MCF 10A (cell line): Measurements from ENCODE around the gene ALDH18A1. TPM values are rescaled to one million over a fixed set of nuclear protein-coding genes. Genes with fewer than 3 reads are reported as not detected.

Experiments
- BruUV-seq: library from RNA; stranded (reverse); fragments of 400-500 nt; replicated peaks from 2 replicates; lab custom pipeline; 2021; lab: Mats Ljungman, UMichigan
- CTCF ChIA-PET: fragments of 300-600 bp; sonication (Branson Sonifier 250); formaldehyde crosslinking; extraction: SDS; loops from one replicate; lab custom pipeline; 2021; ENCODE audit warnings: antibody characterized with exemption, inconsistent platforms; lab: Yijun Ruan, JAX
- POLR2A ChIA-PET: fragments of 300-600, 350-650 bp; sonication (Branson Sonifier 250); formaldehyde crosslinking; extraction: SDS; loops from one replicate; lab custom pipeline; 2020; ENCODE audit warnings: antibody characterized with exemption, inconsistent platforms; lab: Yijun Ruan, JAX
- DNase-seq: peaks from one replicate; pipeline ENCODE4 v3.0.0-alpha.2; 2018; ENCODE audit not compliant: unreplicated experiment
- H3K27ac Mint-ChIP-seq: one replicate; pipeline ENCODE4 v1.8.0; 2022; ENCODE audit warnings: mild to moderate bottlenecking, low read depth, mixed read lengths; ENCODE audit not compliant: unreplicated experiment
- H3K27me3 Mint-ChIP-seq: one replicate; pipeline ENCODE4 v1.8.0; 2022; ENCODE audit warnings: mixed read lengths; ENCODE audit not compliant: insufficient read depth, unreplicated experiment
- H3K36me3 Mint-ChIP-seq: one replicate; pipeline ENCODE4 v1.8.0; 2022; ENCODE audit warnings: mild to moderate bottlenecking, moderate library complexity, mixed read lengths; ENCODE audit not compliant: insufficient read depth, unreplicated experiment
- H3K4me1 Mint-ChIP-seq: one replicate; pipeline ENCODE4 v1.8.0; 2022; ENCODE audit warnings: mixed read lengths; ENCODE audit not compliant: insufficient read depth, unreplicated experiment
- H3K4me3 Mint-ChIP-seq: one replicate; pipeline ENCODE4 v1.8.0; 2022; ENCODE audit warnings: mild to moderate bottlenecking, moderate library complexity, mixed read lengths; ENCODE audit not compliant: unreplicated experiment
- H3K9me3 Mint-ChIP-seq: one replicate; pipeline ENCODE4 v1.8.0; 2022; ENCODE audit warnings: mixed read lengths; ENCODE audit not compliant: unreplicated experiment
- intact Hi-C: fragments of 100-400 bp; cut with micrococcal nuclease; formaldehyde crosslinking; loops from 2 replicates; pipeline ENCODE4 v1.14.1; 2022
- total RNA-seq: library from RNA; stranded (reverse); gene quantifications from 2 replicates; pipeline ENCODE4 v1.2.3, GENCODE V29; 2022
- TF ChIP-seq, protein P1 (sequence below): fragments of 200-600 bp; IDR thresholded peaks from one replicate; pipeline ENCODE4 v1.8.0; 2022; ENCODE audit warnings: antibody characterized with exemption, mild to moderate bottlenecking; ENCODE audit not compliant: unreplicated experiment

ALDH18A1 gene
- total RNA-seq, 1 experiment from 2014 or later = 91.0 TPM

DNA sequence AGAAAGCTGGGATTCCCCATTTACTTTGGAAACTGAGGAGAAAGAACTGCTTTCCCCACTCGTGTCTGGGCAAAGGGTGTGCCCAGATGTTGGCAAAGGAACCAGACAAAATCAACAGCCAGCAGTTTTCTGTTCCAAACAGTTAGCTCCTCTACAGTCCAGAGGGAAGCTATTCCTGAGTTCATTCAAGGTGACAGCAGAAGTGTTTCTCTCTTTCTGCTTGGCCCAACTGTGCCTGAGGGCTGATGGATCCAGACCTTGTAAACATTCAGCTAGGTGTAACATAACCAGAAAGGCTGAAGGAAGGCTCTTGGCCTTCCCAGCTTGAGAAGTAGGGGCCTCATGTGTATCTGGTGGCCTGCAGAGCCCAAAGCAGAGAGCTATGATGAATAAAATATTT lies 7.0 kb upstream of the ALDH18A1 start:
- no peaks in the 10 kb centered on the region for H3K4me1 Mint-ChIP-seq
- no peaks in the 10 kb centered on the region for H3K27me3 Mint-ChIP-seq
- H3K36me3 Mint-ChIP-seq = peaks cover 40% of the 10 kb centered on the region
- ChIA-PET CTCF (interaction anchor here (0.6 to 0.9 kb wide), 5 partner anchors 10 to 566 kb away, joined by 3 to 5 read pairs (median 3); partner anchors contain the start of gene TCTN3), POLR2A (interaction anchor here (1.1 kb wide), 1 partner anchor 16 kb away, joined by 4 read pairs; no protein-coding TSS in a partner anchor)
- H3K27ac Mint-ChIP-seq = no peak overlapping the region
- H3K9me3 Mint-ChIP-seq = no peaks in the 10 kb centered on the region
- intact Hi-C loops = no loop called here
- BruUV-seq = no TSS peak
- DNase-seq = no peak
- no peak overlapping the region for H3K4me3 Mint-ChIP-seq
- TF ChIP-seq, protein P1, sequence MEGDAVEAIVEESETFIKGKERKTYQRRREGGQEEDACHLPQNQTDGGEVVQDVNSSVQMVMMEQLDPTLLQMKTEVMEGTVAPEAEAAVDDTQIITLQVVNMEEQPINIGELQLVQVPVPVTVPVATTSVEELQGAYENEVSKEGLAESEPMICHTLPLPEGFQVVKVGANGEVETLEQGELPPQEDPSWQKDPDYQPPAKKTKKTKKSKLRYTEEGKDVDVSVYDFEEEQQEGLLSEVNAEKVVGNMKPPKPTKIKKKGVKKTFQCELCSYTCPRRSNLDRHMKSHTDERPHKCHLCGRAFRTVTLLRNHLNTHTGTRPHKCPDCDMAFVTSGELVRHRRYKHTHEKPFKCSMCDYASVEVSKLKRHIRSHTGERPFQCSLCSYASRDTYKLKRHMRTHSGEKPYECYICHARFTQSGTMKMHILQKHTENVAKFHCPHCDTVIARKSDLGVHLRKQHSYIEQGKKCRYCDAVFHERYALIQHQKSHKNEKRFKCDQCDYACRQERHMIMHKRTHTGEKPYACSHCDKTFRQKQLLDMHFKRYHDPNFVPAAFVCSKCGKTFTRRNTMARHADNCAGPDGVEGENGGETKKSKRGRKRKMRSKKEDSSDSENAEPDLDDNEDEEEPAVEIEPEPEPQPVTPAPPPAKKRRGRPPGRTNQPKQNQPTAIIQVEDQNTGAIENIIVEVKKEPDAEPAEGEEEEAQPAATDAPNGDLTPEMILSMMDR = no peak

DNA sequence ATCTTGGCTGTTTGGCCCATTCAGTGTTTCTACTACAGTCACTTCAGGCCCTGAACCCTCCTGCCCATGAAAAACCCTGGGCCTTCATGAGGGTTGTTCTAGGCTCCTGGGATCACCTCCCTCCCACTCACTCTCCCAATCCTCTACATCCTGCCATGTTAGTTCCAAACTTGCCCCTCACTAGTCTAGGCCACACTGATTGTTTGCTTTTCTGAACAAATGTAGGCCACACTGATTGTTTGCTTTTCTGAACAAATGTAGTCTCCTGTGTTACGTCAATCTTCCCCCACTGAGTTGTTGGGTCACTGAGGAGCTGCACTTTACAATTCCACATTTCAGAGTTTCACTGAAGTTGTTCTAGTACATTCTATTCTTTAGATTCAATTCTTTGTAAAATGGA lies 5.3 kb upstream of the ALDH18A1 start:
- Mint-ChIP-seq H3K27me3 (no peaks in the 10 kb centered on the region), H3K4me3 (no peak overlapping the region), H3K27ac (no peak overlapping the region), H3K9me3 (no peaks in the 10 kb centered on the region), H3K36me3 (peaks cover 24% of the 10 kb centered on the region), H3K4me1 (no peaks in the 10 kb centered on the region)
- TF ChIP-seq, protein P1 = no peak
- no peak for DNase-seq
- BruUV-seq = no TSS peak
- ChIA-PET CTCF (no interaction called here), POLR2A (no interaction called here)
- intact Hi-C loops = no loop called here

DNA sequence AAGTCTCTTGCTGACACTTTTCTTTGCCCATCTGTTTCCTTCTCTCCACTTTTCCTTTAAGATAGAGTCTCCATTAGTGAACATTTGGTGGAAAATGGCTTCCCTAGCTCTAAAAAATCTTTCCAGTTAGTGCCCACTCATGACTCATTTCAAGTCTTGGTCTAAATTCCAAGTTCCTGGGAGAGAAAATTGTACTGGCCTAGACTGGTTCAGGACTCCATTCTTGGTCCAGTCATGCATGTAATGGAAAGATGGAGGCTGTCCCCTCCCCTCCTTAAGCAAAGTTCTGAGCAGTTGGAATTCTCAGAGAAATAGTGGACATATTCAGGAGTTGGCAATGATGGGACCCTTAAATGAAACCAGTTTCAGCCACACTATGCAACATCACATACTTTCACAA lies 3.8 kb upstream of the ALDH18A1 start:
- peaks cover 12% of the 10 kb centered on the region for H3K36me3 Mint-ChIP-seq
- DNase-seq = peak; percentile 5
- intact Hi-C loops = no loop called here
- no peaks in the 10 kb centered on the region for H3K9me3 Mint-ChIP-seq
- ChIA-PET CTCF (interaction anchor here (0.9 to 1.0 kb wide), 2 partner anchors 34 to 181 kb away, joined by 4 to 6 read pairs; no protein-coding TSS in a partner anchor), POLR2A (no interaction called here)
- BruUV-seq = no TSS peak
- no peak overlapping the region for H3K4me3 Mint-ChIP-seq
- H3K27me3 Mint-ChIP-seq = no peaks in the 10 kb centered on the region
- TF ChIP-seq, protein P1 = no peak
- H3K4me1 Mint-ChIP-seq = peaks cover 5% of the 10 kb centered on the region
- H3K27ac Mint-ChIP-seq = no peak overlapping the region

DNA sequence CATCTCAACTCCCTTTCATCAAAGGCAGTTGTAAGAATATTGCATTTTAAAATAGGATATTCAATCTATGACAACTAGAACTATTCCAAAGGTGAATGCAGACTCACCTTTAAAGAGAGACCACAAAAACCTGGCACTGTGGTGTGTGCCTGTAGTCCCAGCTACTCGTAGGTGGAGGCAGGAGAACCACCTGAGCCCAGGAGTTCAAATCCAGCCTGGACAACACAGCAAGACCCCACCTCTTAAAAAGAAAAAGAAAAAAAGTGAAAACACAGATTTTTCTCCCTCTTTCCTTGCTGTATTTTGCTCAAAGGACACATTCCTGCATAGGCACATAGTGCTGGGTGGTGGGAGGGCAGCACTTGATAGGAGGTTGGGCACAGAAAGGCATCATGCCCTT lies 739 bp upstream of the ALDH18A1 start:
- DNase-seq = no peak
- H3K27ac Mint-ChIP-seq = no peak overlapping the region
- peak overlapping the region; percentile 83 for H3K4me3 Mint-ChIP-seq
- H3K9me3 Mint-ChIP-seq = no peaks in the 10 kb centered on the region
- H3K27me3 Mint-ChIP-seq = no peaks in the 10 kb centered on the region
- BruUV-seq = no TSS peak
- intact Hi-C loops = no loop called here
- CTCF ChIA-PET = no interaction called here
- TF ChIP-seq, protein P1 = no peak
- H3K36me3 Mint-ChIP-seq = peaks cover 15% of the 10 kb centered on the region
- H3K4me1 Mint-ChIP-seq = peaks cover 7% of the 10 kb centered on the region
- POLR2A ChIA-PET = interaction anchor here (0.7 to 1.4 kb wide), 7 partner anchors 8 to 473 kb away, joined by 3 to 6 read pairs (median 3); partner anchors contain the start of genes TCTN3 and ZNF518A
